HCT116 (cell line): Measurements from ENCODE around the gene RAMP2. TPM values are rescaled to one million over a fixed set of nuclear protein-coding genes. Genes with fewer than 3 reads are reported as not detected.

ENCODE experiments used
- ATAC-seq: fragments of 200-7000 bp; cut with Tn5 transposase; 2 replicates; pipeline ENCODE4 v1.9.1; 2020; ENCODE audit warnings: mild to moderate bottlenecking, moderate library complexity
- BruUV-seq: library from RNA; stranded (reverse); fragments of 400-500 nt; replicated peaks from 2 replicates; lab custom pipeline; 2021; lab: Mats Ljungman, UMichigan
- CTCF ChIA-PET: fragments of 300-600 bp; sonication (Branson Sonifier 250); formaldehyde crosslinking; loops from one replicate; lab custom pipeline; 2021; ENCODE audit warnings: antibody characterized with exemption; lab: Charles Lee
- POLR2A ChIA-PET: fragments of 300-600, 350-600 bp; sonication (Branson Sonifier 250); formaldehyde crosslinking; loops from one replicate; lab custom pipeline; 2021; ENCODE audit warnings: antibody characterized with exemption; lab: Charles Lee
- RAD21 ChIA-PET, 2 experiments: fragments of 300-600 bp; sonication (Branson Sonifier 250); formaldehyde crosslinking; loops; one replicate each; lab custom pipeline; 2023; ENCODE audit warnings: low total read pairs in 2 of 2; ENCODE audit not compliant: uncharacterized antibody in 2 of 2, unreplicated experiment in 2 of 2, low non-redundant PET in 1 of 2; lab: Charles Lee
- DNase-seq: peaks from one replicate; pipeline ENCODE4 v3.0.0-alpha.2; 2010; ENCODE audit warnings: low read depth, low spot score
- H2AFZ ChIP-seq: fragments of 200-600 bp; shearing (Covaris generic), sonication (generic); 2 replicates; pipeline ENCODE4 v1.6.1; 2017; ENCODE audit warnings: low read depth, mixed run types, mixed read lengths, antibody characterized with exemption, low read length; ENCODE audit not compliant: poor library complexity, severe bottlenecking
- H3K27ac ChIP-seq: 2 replicates; pipeline ENCODE4 v1.5.1; 2012; ENCODE audit warnings: low read depth, low read length
- H3K27me3 ChIP-seq: fragments of 200-600 bp; sonication (generic); 2 replicates; pipeline ENCODE4 v1.6.1; 2016; ENCODE audit warnings: mixed run types, low read length, mixed read lengths; ENCODE audit not compliant: insufficient read depth
- H3K36me3 ChIP-seq, 2 experiments: fragments of 200-500 bp in 1 of 2; fragments of 200-600 bp in 1 of 2; sonication (Bioruptor generic) in 1 of 2; sonication (generic) in 1 of 2; 2 replicates each; pipeline versions ENCODE4 v1.5.1 to v1.6.1; 2014 to 2016; ENCODE audit warnings: low read length in 2 of 2, inconsistent platforms in 1 of 2, mixed read lengths in 1 of 2, mixed run types in 1 of 2; ENCODE audit not compliant: insufficient read depth in 2 of 2, control insufficient read depth in 1 of 2
- H3K4me1 ChIP-seq, 2 experiments: fragments of 200-600 bp in 1 of 2; sonication (generic) in 1 of 2; 2 replicates each; pipeline versions ENCODE4 v1.5.1 to v1.6.1; 2012 to 2017; ENCODE audit warnings: low read length in 2 of 2, inconsistent platforms in 1 of 2, mild to moderate bottlenecking in 1 of 2, mixed read lengths in 1 of 2, mixed run types in 1 of 2, moderate library complexity in 1 of 2; ENCODE audit not compliant: insufficient read depth in 2 of 2, control insufficient read depth in 1 of 2
- H3K4me2 ChIP-seq: fragments of 200-600 bp; sonication (generic); 2 replicates; pipeline ENCODE4 v1.6.1; 2017; ENCODE audit warnings: mixed run types, low read length, mixed read lengths
- H3K4me3 ChIP-seq, 2 experiments: fragments of 200-600 bp in 1 of 2; sonication (generic) in 1 of 2; replicated peaks in 1 of 2; 2 replicates each; pipeline ENCODE4 v1.5.1; 2011 to 2016; ENCODE audit warnings: low read length in 2 of 2, control low read depth in 1 of 2, low read depth in 1 of 2, mild to moderate bottlenecking in 1 of 2, mixed read lengths in 1 of 2, mixed run types in 1 of 2
- H3K79me2 ChIP-seq: fragments of 200-600 bp; sonication (generic); 2 replicates; pipeline ENCODE4 v1.6.1; 2017; ENCODE audit warnings: mild to moderate bottlenecking, mixed run types, low read length, moderate library complexity, mixed read lengths; ENCODE audit not compliant: insufficient read depth
- H3K9ac ChIP-seq: fragments of 200-600 bp; sonication (generic); 2 replicates; pipeline ENCODE4 v1.6.1; 2016; ENCODE audit warnings: low read length, mixed read lengths
- H3K9me2 ChIP-seq: fragments of 200-600 bp; sonication (generic), shearing (Covaris generic); 2 replicates; pipeline ENCODE4 v1.6.1; 2017; ENCODE audit warnings: mixed run types, mild to moderate bottlenecking, moderate library complexity; ENCODE audit not compliant: insufficient read depth
- H3K9me3 ChIP-seq, 2 experiments: fragments of 200-500 bp in 1 of 2; fragments of 200-600 bp in 1 of 2; sonication (Bioruptor generic) in 1 of 2; sonication (generic) in 1 of 2; 2 replicates each; pipeline ENCODE4 v1.6.1; 2014 to 2017; ENCODE audit warnings: low read length in 2 of 2, mixed read lengths in 2 of 2, inconsistent platforms in 1 of 2, low read depth in 1 of 2, mild to moderate bottlenecking in 1 of 2, mixed run types in 1 of 2, moderate library complexity in 1 of 2; ENCODE audit not compliant: control insufficient read depth in 1 of 2, insufficient read depth in 1 of 2
- H4K20me1 ChIP-seq: fragments of 200-600 bp; sonication (generic), shearing (Covaris generic); 2 replicates; pipeline ENCODE4 v1.6.1; 2017; ENCODE audit warnings: mixed run types, mild to moderate bottlenecking, moderate library complexity; ENCODE audit not compliant: insufficient read depth
- FOSL1 ChIP-seq: IDR thresholded peaks from 2 replicates; pipeline ENCODE4 v1.6.1; 2012; ENCODE audit warnings: low read depth
- SIN3A ChIP-seq: IDR thresholded peaks from 2 replicates; pipeline ENCODE4 v1.6.1; 2012; ENCODE audit warnings: low read depth
- SP1 ChIP-seq: IDR thresholded peaks from 2 replicates; pipeline ENCODE4 v1.6.1; 2012; ENCODE audit warnings: low read depth
- SRF ChIP-seq: IDR thresholded peaks from 2 replicates; pipeline ENCODE4 v1.6.1; 2012; ENCODE audit warnings: low read depth
- intact Hi-C: fragments of 100-400 bp; cut with micrococcal nuclease; formaldehyde crosslinking; loops from 2 replicates; pipeline ENCODE4 v1.10.0; 2022
- total RNA-seq: library from RNA; stranded (reverse); gene quantifications from one replicate; pipeline ENCODE4 v1.2.1, GENCODE V29; 2021; ENCODE audit not compliant: unreplicated experiment
- TF ChIP-seq, protein P1 (sequence below), 3 experiments: fragments of 200-600 bp in 1 of 3; sonication (generic) in 1 of 3; IDR thresholded peaks in 2 of 3; conservative IDR thresholded peaks in 1 of 3; 2 replicates each; pipeline ENCODE4 v1.5.1; 2012 to 2017; ENCODE audit warnings: low read depth in 2 of 3, low read length in 2 of 3, antibody characterized with exemption in 1 of 3, borderline replicate concordance in 1 of 3, control low read depth in 1 of 3, mild to moderate bottlenecking in 1 of 3, mixed read lengths in 1 of 3, mixed run types in 1 of 3, moderate library complexity in 1 of 3; ENCODE audit not compliant: insufficient read depth in 1 of 3

The RAMP2 gene
- total RNA-seq, 1 experiment from 2014 or later = not detected

GRCh38 chr17:42779304-42779935 lies 18.4 kb downstream of the RAMP2 start:
- H3K9me3 ChIP-seq = no peaks in the 10 kb centered on the region
- H3K4me3 ChIP-seq = no peak overlapping the region
- no peak overlapping the region for H3K4me2 ChIP-seq
- RAD21 ChIA-PET = no interaction called here
- POLR2A ChIA-PET = no interaction called here
- H3K9me2 ChIP-seq = no peaks in the 10 kb centered on the region
- CTCF ChIA-PET = no interaction called here
- peaks cover 8% of the 10 kb centered on the region for H3K79me2 ChIP-seq
- peaks cover 5 to 23% of the 10 kb centered on the region in 2 experiments for H3K4me1 ChIP-seq
- H3K27ac ChIP-seq = no peak overlapping the region
- no peak overlapping the region for H3K9ac ChIP-seq
- peaks cover 10 to 22% of the 10 kb centered on the region in 2 experiments for H3K36me3 ChIP-seq
- no peaks in the 10 kb centered on the region for H3K27me3 ChIP-seq
- ATAC-seq (no peak), DNase-seq (no peak)
- TF ChIP-seq SP1 = no peak
- TF ChIP-seq FOSL1 = no peak
- no peak for TF ChIP-seq SIN3A
- no peak for TF ChIP-seq SRF
- TF ChIP-seq, protein P1, sequence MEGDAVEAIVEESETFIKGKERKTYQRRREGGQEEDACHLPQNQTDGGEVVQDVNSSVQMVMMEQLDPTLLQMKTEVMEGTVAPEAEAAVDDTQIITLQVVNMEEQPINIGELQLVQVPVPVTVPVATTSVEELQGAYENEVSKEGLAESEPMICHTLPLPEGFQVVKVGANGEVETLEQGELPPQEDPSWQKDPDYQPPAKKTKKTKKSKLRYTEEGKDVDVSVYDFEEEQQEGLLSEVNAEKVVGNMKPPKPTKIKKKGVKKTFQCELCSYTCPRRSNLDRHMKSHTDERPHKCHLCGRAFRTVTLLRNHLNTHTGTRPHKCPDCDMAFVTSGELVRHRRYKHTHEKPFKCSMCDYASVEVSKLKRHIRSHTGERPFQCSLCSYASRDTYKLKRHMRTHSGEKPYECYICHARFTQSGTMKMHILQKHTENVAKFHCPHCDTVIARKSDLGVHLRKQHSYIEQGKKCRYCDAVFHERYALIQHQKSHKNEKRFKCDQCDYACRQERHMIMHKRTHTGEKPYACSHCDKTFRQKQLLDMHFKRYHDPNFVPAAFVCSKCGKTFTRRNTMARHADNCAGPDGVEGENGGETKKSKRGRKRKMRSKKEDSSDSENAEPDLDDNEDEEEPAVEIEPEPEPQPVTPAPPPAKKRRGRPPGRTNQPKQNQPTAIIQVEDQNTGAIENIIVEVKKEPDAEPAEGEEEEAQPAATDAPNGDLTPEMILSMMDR (IDR thresholded peaks at IDR 0.05 in 2 of 3, conservative IDR thresholded peaks at IDR 0.05 in 1 of 3; ENCODE audit: borderline replicate concordance in 1 of 3, insufficient read depth in 1 of 3, low read depth in 2 of 3, low read length in 2 of 3) = no peak
- no peaks in the 10 kb centered on the region for H4K20me1 ChIP-seq
- intact Hi-C loops = no loop called here
- BruUV-seq = no TSS peak
- no peak overlapping the region for H2AFZ ChIP-seq
